Measurements from ENCODE around the gene SUN2.

DNA sequence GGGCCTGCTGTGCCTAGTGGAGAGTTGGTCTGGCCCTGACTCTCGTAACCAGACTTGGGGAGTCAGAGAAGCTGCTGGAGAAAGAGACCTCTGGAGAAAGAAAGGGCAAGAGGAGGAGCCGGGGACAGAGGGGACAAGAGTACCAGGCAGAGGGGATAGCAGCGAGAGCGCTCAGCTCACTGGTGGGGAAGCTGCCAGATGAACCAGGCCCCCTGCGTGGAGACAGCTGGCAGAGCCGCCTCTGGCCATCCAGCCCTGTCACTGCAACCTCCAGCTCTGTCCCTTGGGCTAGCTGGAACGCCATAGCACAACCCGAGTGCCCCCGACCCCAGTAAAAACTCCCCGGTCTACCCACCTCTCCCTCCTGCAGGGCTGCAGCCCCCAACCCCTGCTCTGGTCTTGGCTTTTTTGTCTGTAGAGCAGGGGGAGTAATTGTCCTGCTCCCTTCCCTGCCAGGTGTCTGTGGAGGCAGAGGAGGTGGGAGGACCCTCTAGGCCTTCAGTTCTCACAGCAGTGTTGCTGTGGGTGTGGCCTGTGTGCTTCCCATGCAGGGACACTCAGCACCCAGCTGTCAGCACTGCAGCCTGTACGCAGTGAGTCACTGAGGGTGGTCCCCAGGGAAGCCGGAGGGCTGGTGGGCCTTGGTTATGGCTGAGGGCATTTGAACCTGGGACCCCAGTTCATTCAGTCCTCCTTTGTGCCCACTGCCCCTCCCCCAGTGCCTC lies 4.8 kb upstream of the SUN2 start:
- TF ChIP-seq SIN3A (IDR thresholded peaks at IDR 0.05; ENCODE audit: borderline replicate concordance, insufficient read depth, low read depth, low read length) (no peak), POLR2AphosphoS5 (IDR thresholded peaks at IDR 0.05; ENCODE audit: low read depth, low read length) (no peak)
- TF ChIP-seq, protein P1, sequence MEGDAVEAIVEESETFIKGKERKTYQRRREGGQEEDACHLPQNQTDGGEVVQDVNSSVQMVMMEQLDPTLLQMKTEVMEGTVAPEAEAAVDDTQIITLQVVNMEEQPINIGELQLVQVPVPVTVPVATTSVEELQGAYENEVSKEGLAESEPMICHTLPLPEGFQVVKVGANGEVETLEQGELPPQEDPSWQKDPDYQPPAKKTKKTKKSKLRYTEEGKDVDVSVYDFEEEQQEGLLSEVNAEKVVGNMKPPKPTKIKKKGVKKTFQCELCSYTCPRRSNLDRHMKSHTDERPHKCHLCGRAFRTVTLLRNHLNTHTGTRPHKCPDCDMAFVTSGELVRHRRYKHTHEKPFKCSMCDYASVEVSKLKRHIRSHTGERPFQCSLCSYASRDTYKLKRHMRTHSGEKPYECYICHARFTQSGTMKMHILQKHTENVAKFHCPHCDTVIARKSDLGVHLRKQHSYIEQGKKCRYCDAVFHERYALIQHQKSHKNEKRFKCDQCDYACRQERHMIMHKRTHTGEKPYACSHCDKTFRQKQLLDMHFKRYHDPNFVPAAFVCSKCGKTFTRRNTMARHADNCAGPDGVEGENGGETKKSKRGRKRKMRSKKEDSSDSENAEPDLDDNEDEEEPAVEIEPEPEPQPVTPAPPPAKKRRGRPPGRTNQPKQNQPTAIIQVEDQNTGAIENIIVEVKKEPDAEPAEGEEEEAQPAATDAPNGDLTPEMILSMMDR (IDR thresholded peaks at IDR 0.05), result no peak
- TF ChIP-seq, protein P2, sequence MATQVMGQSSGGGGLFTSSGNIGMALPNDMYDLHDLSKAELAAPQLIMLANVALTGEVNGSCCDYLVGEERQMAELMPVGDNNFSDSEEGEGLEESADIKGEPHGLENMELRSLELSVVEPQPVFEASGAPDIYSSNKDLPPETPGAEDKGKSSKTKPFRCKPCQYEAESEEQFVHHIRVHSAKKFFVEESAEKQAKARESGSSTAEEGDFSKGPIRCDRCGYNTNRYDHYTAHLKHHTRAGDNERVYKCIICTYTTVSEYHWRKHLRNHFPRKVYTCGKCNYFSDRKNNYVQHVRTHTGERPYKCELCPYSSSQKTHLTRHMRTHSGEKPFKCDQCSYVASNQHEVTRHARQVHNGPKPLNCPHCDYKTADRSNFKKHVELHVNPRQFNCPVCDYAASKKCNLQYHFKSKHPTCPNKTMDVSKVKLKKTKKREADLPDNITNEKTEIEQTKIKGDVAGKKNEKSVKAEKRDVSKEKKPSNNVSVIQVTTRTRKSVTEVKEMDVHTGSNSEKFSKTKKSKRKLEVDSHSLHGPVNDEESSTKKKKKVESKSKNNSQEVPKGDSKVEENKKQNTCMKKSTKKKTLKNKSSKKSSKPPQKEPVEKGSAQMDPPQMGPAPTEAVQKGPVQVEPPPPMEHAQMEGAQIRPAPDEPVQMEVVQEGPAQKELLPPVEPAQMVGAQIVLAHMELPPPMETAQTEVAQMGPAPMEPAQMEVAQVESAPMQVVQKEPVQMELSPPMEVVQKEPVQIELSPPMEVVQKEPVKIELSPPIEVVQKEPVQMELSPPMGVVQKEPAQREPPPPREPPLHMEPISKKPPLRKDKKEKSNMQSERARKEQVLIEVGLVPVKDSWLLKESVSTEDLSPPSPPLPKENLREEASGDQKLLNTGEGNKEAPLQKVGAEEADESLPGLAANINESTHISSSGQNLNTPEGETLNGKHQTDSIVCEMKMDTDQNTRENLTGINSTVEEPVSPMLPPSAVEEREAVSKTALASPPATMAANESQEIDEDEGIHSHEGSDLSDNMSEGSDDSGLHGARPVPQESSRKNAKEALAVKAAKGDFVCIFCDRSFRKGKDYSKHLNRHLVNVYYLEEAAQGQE (IDR thresholded peaks at IDR 0.05; ENCODE audit: insufficient read depth in 1 of 2, low read depth in 2 of 2, low read length in 1 of 2), result no peak
